ENCODE measurements around the gene SLC40A1. TPM values are rescaled to one million over a fixed set of nuclear protein-coding genes. Genes with fewer than 3 reads are reported as not detected.

Gene SLC40A1
- total RNA-seq, 4 donors from 2014 or later: 115 to 285 (median 133) TPM

DNA sequence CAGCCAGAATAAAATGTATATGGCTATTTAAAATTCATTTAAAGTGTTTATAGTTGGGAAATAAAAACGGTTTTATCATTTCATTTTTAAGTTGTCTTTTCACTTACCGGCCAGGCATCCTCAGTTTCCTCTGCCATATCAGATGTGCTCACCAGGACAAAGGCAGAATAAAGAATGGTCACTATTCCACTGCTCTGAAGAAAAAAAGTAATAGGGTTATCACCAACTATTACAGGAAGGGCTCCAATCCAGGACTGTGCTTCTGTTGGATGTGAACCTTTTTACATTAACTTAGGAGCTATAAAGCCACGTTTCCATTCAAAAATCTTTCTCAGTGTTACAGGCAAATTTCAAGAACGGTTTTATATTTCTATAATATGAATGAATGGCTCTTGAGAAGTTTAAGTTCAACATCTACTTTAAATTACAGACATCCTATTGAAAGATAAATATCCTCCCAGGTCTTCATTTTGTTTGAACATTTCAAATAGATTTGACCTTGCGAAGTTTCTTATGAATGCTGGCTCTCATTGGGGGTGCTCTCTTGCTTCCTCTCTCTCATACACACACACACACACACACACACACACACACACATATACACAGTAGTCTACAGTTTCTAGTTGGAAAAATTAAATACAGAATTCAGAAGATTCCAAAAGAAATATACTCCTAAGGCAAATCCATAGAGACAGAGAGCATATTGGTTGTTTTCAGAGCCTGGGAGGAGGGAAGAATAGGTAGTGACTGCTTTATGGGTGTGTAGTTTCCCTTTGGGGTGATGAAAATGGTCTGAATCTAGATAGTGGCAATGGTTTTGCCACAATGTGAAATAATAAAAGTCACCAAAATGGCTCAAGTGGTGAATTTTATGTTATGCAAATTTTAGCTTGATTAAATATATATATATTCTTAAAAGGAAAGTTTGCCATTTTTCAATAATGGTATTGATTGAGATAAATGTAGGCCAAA lies 2.9 kb upstream of the SLC40A1 start:
- Histone ChIP-seq H3K36me3 (no peaks in the 10 kb centered on the region), H3K4me3 (replicated peaks in 1 of 3) (no peak overlapping the region), H3K27me3 (no peaks in the 10 kb centered on the region), H3K4me1 (peaks cover 5 to 17% of the 10 kb centered on the region in 2 donors), H3K9me3 (no peaks in the 10 kb centered on the region), H3K27ac (no peak overlapping the region)
- no peak for DNase-seq
- 92 to 94% methylated on average over 5 of the region's 5 CpGs for WGBS, 2 donors
- TF ChIP-seq, protein P1, sequence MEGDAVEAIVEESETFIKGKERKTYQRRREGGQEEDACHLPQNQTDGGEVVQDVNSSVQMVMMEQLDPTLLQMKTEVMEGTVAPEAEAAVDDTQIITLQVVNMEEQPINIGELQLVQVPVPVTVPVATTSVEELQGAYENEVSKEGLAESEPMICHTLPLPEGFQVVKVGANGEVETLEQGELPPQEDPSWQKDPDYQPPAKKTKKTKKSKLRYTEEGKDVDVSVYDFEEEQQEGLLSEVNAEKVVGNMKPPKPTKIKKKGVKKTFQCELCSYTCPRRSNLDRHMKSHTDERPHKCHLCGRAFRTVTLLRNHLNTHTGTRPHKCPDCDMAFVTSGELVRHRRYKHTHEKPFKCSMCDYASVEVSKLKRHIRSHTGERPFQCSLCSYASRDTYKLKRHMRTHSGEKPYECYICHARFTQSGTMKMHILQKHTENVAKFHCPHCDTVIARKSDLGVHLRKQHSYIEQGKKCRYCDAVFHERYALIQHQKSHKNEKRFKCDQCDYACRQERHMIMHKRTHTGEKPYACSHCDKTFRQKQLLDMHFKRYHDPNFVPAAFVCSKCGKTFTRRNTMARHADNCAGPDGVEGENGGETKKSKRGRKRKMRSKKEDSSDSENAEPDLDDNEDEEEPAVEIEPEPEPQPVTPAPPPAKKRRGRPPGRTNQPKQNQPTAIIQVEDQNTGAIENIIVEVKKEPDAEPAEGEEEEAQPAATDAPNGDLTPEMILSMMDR (IDR thresholded peaks at IDR 0.05): no peak
- TF ChIP-seq POLR2A (IDR thresholded peaks at IDR 0.05): no peak
- intact Hi-C loops (cut with DNase I): loop anchor here (10.0 kb wide), 1 partner anchor 51 kb away; no protein-coding TSS in a partner anchor

DNA sequence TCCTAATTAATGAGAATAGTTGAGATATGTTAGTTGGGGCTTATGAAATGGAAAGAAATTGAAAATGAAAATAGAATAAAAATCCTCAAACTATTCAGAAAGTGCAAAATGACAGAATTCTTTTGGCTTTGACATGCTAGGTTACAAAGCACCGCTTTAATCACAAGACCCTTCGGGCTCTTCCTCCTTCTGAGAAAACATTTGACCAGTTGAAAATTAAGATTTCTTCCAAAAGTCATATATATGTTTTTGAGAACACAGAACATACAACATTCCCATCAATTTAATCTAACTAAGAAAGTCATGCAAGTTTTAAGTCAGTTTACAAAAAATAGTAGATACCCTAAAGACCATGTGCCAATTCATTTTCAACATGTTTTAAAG lies 2.2 kb upstream of the SLC40A1 start:
- intact Hi-C loops (cut with DNase I): loop anchor here (10.0 kb wide), 1 partner anchor 52 kb away; no protein-coding TSS in a partner anchor
- DNase-seq: no peak
- Histone ChIP-seq H3K9me3 (no peaks in the 10 kb centered on the region), H3K27me3 (no peaks in the 10 kb centered on the region), H3K4me1 (peaks cover 13 to 24% of the 10 kb centered on the region in 2 donors), H3K36me3 (no peaks in the 10 kb centered on the region), H3K27ac (no peak overlapping the region), H3K4me3 (replicated peaks in 1 of 3) (no peak overlapping the region)
- 94 to 96% methylated on average over 2 of the region's 2 CpGs for WGBS, 2 donors
- TF ChIP-seq POLR2A (IDR thresholded peaks at IDR 0.05): no peak
- TF ChIP-seq, protein P1 (IDR thresholded peaks at IDR 0.05): no peak

- H3K4me3 ChIP-seq (replicated peaks in 1 of 3): no peak overlapping the region
- DNase-seq: no peak
- 75 to 80% methylated on average over 6 of the region's 6 CpGs for WGBS, 2 donors
- H3K27ac ChIP-seq: no peak overlapping the region
- TF ChIP-seq POLR2A (IDR thresholded peaks at IDR 0.05): no peak
- TF ChIP-seq, protein P1 (IDR thresholded peaks at IDR 0.05): no peak
- H3K9me3 ChIP-seq: no peaks in the 10 kb centered on the region
- H3K4me1 ChIP-seq: peaks cover 17 to 28% of the 10 kb centered on the region in 2 donors
- H3K36me3 ChIP-seq: no peaks in the 10 kb centered on the region
- H3K27me3 ChIP-seq: no peaks in the 10 kb centered on the region
- intact Hi-C loops (cut with DNase I): loop anchor here (10.0 kb wide), 1 partner anchor 53 kb away; no protein-coding TSS in a partner anchor
Measured at GRCh38 chr2:189582140-189582808, 1.7 kb upstream of the SLC40A1 start.

DNA sequence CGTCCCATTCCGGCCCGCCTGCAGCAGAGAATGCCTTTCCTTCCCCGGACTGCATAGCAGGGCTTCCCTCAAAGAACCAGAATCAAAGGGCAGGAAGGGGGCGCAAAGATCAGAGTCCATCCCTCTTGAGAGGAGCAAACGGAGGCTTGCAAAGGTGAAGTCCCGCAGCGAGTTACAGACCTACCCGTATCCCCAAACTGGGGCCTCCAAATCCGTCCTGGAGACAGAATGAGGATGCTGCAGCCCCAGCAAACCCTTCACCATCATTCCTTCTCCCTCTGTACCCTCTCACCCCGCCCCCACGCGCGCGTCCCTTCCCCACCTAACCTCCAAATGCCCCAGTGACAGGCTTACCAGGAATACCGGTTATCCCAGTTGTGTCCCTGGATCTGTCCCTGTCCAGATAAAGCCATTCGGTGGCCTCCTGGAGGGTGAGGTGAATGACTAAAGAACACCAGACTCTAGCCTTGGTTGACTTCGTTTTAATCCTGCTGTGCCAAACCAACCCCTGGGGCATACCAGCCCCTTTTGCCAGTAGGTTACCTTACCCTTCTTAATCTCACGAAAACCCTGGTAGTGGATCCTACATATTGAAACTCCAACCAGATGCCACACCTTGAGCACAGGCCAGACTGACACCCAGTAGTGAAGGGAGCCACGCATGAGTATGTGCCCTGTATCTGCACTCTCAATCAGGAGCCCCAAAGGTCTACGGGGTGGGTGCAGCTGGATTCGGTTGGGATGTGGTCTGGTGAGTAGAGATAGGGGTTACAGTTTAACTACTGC lies 961 bp upstream of the SLC40A1 start:
- Histone ChIP-seq H3K36me3 (no peaks in the 10 kb centered on the region), H3K4me3 (replicated peaks in 1 of 3) (peak overlapping the region in 2 of 3 donors; percentile 37 to 79), H3K27me3 (no peaks in the 10 kb centered on the region), H3K27ac (peak overlapping the region; percentile 85 to 96 (median 92)), H3K4me1 (peaks cover 23 to 32% of the 10 kb centered on the region in 2 donors), H3K9me3 (no peaks in the 10 kb centered on the region)
- TF ChIP-seq POLR2A (IDR thresholded peaks at IDR 0.05): no peak
- TF ChIP-seq, protein P1 (IDR thresholded peaks at IDR 0.05): no peak
- peak; percentile 39 to 44 for DNase-seq
- intact Hi-C loops (cut with DNase I): loop anchor here (10.0 kb wide), 1 partner anchor 53 kb away; no protein-coding TSS in a partner anchor
- WGBS, 2 donors: 29 to 31% methylated on average over 22 of the region's 22 CpGs

Data from thyroid gland (tissue), 4 donors.